Thymus (tissue), 11 donors: Measurements from ENCODE around the gene CDH1. TPM values are rescaled to one million over a fixed set of nuclear protein-coding genes. Genes with fewer than 3 reads are reported as not detected.
A peak's percentile ranks its signal among the peaks of the same experiment; 100 is the strongest.

Experiments used
- DNase-seq, 9 donors: peaks; one replicate each; pipeline ENCODE4 v3.0.0-alpha.2; 2013; ENCODE audit warnings: low spot score in 9 of 9, low read depth in 6 of 9, missing footprints in 1 of 9
- H3K27ac ChIP-seq, 2 donors: one replicate each; pipeline ENCODE4 v1.5.1; 2013; ENCODE audit warnings: control low read depth in 1 of 2, low read depth in 1 of 2, low read length in 1 of 2, mild to moderate bottlenecking in 1 of 2, moderate library complexity in 1 of 2
- H3K27me3 ChIP-seq, 2 donors: one replicate each; pipeline ENCODE4 v1.5.1; 2013; ENCODE audit warnings: low read length in 1 of 2; ENCODE audit not compliant: control insufficient read depth in 2 of 2, insufficient read depth in 1 of 2
- H3K36me3 ChIP-seq, 2 donors: one replicate each; pipeline ENCODE4 v1.5.1; 2013; ENCODE audit warnings: low read length in 1 of 2, mild to moderate bottlenecking in 1 of 2, moderate library complexity in 1 of 2; ENCODE audit not compliant: control insufficient read depth in 2 of 2, insufficient read depth in 2 of 2
- H3K4me1 ChIP-seq, 2 donors: one replicate each; pipeline ENCODE4 v1.5.1; 2013; ENCODE audit warnings: low read length in 2 of 2; ENCODE audit not compliant: control insufficient read depth in 2 of 2, insufficient read depth in 2 of 2
- H3K4me3 ChIP-seq, 2 donors: one replicate each; pipeline ENCODE4 v1.5.1; 2013; ENCODE audit warnings: low read length in 2 of 2, control low read depth in 1 of 2, mild to moderate bottlenecking in 1 of 2
- H3K9me3 ChIP-seq, 2 donors: one replicate each; pipeline ENCODE4 v1.5.1; 2013; ENCODE audit warnings: low read length in 1 of 2, mild to moderate bottlenecking in 1 of 2; ENCODE audit not compliant: control insufficient read depth in 2 of 2, insufficient read depth in 1 of 2
- WGBS: extraction: QIAGEN DNeasy Blood & Tissue Kit; methylation state at CpG from one replicate; pipeline ENCODE4 v1.1.7; 2013; 5-methylcytosine and 5-hydroxymethylcytosine counted together
- polyA plus RNA-seq: library from polyadenylated mRNA; stranded (reverse); fragments of 200-250 nt; gene quantifications from one replicate; pipeline ENCODE4 v1.2.3, GENCODE V29; 2013
- total RNA-seq: library from RNA; stranded (reverse); fragments of 120-200 nt; gene quantifications from one replicate; pipeline ENCODE4 v1.2.4, GENCODE V29; 2013
- donor health status: healthy.

The CDH1 gene
- total and polyA plus RNA-seq, 2 donors, result 30.9 to 70.4 TPM

DNA sequence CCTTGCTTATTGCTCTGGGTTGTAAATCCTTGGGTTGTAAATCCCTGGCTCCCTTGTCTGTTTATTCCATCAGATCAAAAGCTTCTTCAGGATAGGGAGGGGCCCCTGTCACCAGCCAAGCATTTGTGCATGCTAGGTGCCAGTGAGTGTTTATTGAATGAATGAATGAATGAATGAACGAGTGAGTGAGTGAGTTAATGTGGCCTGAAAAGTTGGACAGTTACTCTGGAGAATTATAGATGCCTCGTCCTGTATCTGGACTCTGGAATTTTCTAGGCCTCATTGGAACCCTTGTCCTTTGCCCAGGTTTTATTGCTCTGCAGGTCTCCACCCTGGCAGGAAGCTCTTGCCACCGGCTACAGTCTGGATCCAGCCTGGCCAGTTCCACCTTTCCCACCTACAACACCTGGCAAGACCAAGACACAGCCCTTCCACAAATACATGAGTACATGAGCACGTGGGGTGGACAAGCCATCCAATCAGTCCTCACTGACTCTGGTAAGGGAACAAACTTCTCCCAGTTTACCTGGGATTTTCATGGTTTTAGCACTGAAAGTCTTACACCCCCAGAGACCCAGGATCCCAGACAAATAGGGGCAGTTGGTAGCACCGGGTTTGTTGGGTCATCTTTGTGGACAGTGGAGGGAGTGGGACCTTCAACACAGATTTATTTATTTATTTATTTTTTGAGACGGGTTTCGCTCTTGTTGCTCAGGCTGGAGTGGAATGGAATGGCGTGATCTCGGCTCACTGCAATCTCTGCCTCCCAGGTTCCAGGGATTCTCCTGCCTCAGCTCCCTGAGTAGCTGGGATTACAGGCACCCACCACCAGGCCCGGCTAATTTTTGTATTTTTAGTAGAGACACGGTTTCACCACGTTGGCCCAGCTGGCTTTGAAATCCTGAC is 14.7 kb upstream of the CDH1 start:
- no peaks in the 10 kb centered on the region for H3K9me3 ChIP-seq
- H3K4me1 ChIP-seq, result no peaks in the 10 kb centered on the region
- H3K4me3 ChIP-seq, result no peak overlapping the region
- 91% methylated on average over 12 of the region's 12 CpGs for WGBS
- H3K36me3 ChIP-seq, result no peaks in the 10 kb centered on the region
- DNase-seq, result no peak
- no peak overlapping the region for H3K27ac ChIP-seq
- H3K27me3 ChIP-seq, result no peaks in the 10 kb centered on the region

DNA sequence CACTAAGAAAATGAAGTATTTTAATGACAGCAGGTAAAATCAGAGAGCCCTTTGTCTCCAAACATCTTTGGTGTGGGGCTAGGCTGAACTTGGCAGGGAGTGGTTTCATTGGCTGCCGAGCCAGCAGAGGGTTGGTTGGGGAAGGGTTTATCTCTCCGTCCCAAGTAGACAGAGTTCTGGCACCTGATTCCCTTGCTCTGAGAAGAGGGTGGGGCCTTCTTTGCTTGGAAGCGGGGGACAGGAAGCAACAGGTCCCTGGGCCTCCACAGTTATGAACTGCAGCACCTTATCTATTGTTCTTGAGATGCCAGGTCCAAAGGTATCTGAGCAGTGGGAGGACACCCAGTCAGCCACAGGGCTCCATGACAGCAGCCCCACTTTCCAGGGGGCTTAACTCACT is 12.3 kb upstream of the CDH1 start:
- Histone ChIP-seq H3K36me3 (no peaks in the 10 kb centered on the region), H3K4me3 (no peak overlapping the region), H3K4me1 (no peaks in the 10 kb centered on the region), H3K27me3 (no peaks in the 10 kb centered on the region), H3K9me3 (no peaks in the 10 kb centered on the region), H3K27ac (no peak overlapping the region)
- 83% methylated on average over 3 of the region's 3 CpGs for WGBS
- no peak for DNase-seq

DNA sequence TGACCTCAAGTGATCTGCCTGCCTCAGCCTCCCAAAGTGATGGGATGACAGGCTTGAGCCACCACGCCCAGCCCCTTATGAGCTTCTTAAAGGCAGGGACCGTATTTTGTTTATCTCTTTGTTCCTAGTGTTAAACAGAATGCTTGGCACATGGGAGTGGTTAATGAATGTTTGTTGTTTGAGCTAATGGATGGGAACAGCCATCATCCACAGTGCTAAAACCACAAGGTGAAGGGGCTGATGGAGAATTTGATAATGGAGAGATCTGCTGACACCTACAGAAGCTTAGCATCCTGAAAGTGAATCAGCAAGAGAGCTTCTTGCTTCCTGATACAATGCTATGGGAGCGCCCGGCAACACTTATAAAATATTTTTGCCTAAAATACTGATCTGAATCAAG is 8.6 kb upstream of the CDH1 start:
- 95% methylated on average over 4 of the region's 4 CpGs for WGBS
- Histone ChIP-seq H3K27ac (no peak overlapping the region), H3K4me3 (no peak overlapping the region), H3K27me3 (peaks cover 0 to 7% of the 10 kb centered on the region in 2 donors), H3K9me3 (no peaks in the 10 kb centered on the region), H3K4me1 (no peaks in the 10 kb centered on the region), H3K36me3 (no peaks in the 10 kb centered on the region)
- no peak for DNase-seq

DNA sequence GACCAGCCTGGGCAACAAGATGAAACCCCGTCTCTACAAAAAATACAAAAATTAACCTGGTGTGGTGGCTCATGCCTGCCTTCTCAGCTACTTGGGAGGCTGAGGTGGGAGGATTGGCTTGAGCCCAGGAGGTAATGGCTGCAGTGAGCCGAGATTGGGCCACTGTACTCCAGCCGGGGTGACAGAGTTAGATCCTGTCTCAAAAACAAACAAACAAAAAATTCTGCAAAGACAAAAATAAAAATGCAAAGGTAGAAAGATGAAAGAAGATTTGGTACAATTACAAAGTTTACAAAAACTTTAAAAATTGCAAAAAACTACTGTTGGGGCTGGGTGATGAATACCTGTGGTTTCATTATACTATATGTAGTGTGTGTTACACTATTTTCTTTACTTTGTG is 5.5 kb upstream of the CDH1 start:
- 63% methylated on average over 3 of the region's 3 CpGs for WGBS
- Histone ChIP-seq H3K9me3 (peaks cover 0 to 3% of the 10 kb centered on the region in 2 donors), H3K27me3 (peaks cover 4 to 30% of the 10 kb centered on the region in 2 donors), H3K27ac (no peak overlapping the region), H3K4me3 (no peak overlapping the region), H3K4me1 (no peaks in the 10 kb centered on the region), H3K36me3 (no peaks in the 10 kb centered on the region)
- DNase-seq, result no peak

DNA sequence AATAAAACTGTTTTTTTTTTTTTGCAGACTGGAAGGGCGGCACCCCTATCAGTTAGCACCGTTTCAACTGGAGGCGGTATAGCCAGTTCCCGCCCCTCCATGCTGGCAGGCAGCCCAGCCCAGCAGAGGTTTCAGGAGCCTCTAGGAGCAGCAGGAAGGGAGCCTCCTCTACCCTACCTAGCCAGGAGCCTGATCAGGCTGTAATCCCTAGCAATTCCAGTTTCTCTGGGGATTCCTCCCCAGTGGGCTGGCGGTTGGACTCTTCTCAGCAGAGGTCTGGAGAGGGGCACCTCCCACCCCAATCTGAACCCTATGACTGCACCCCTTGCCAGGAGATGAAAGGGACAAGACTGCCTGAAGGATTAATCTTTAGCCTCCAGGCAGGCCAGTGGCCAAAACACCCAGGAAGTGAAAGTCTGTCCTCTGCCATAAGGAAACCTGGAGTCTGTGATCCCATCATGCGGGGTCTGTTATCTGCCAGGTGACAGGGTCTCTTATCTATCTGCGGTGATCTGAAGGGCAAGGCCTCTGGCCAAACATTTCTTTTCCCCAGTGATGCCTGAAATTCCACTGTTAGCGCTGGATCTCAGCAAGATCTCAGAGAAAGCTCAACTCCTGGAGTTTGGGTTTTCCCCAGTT is 4.9 kb upstream of the CDH1 start:
- Histone ChIP-seq H3K27me3 (peaks cover 9 to 35% of the 10 kb centered on the region in 2 donors), H3K9me3 (peaks cover 2 to 7% of the 10 kb centered on the region in 2 donors), H3K36me3 (no peaks in the 10 kb centered on the region), H3K27ac (peak overlapping the region in 1 of 2 donors; percentile 26), H3K4me3 (no peak overlapping the region), H3K4me1 (peaks cover under 1 to 4% of the 10 kb centered on the region in 2 donors)
- DNase-seq, result no peak
- 79% methylated on average over 8 of the region's 8 CpGs for WGBS

DNA sequence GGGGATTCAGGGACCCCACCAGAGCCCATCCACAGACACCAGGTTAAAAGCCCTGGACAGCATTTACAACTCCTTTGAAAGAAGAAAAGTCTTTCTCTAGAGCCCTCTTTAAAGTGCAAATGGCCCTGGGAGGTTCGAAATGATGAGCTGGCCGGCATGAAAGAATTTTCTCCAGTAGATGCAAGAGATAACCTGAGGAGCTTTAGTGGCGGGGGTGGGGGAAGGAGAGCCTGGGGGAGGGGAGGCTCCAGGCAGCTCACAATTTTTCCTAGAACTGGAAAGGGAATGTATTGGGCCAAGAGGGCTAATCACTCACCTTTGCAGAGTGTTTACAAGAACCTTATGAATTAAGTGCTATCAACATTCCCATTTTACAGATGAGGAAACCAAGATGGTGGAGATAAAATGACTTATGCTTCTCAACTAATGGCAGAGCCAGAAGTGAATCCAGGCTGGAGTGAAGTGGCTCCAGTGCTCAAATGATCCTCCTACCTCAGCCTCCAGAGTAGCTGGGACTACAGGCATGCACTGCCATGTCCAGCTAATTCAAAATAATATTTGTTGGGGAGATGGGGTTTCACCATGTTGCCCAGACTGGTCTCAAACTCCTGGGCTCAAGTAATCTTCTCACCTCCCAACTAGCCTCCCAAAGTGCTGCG is 4.2 kb upstream of the CDH1 start:
- DNase-seq, result no peak
- Histone ChIP-seq H3K36me3 (no peaks in the 10 kb centered on the region), H3K9me3 (peaks cover 2 to 7% of the 10 kb centered on the region in 2 donors), H3K4me1 (peaks cover 4 to 6% of the 10 kb centered on the region in 2 donors), H3K27ac (peak overlapping the region in 1 of 2 donors; percentile 26), H3K27me3 (peaks cover 15 to 43% of the 10 kb centered on the region in 2 donors), H3K4me3 (no peak overlapping the region)
- 94% methylated on average over 4 of the region's 4 CpGs for WGBS

DNA sequence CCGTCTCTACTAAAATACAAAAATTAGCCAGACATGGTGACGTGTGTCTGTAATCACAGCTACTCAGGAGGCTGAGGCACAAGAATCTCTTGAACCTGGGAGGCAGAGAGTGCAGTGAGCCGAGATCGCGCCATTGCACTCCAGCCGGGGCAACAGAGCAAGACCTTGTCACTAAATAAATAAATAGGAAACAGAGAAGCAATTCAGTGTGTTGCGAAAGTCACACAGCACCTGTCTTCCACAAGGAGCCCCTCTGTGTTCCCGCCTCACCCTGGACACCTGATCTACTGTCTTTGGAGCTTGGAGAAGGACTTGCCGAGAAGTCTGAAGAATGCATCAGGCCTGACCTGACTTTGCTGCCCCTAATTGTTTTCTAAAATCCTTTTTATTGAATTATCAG is 3.5 kb upstream of the CDH1 start:
- WGBS, result 98% methylated on average over 9 of the region's 9 CpGs
- no peak overlapping the region for H3K27ac ChIP-seq
- no peaks in the 10 kb centered on the region for H3K36me3 ChIP-seq
- no peak for DNase-seq
- H3K9me3 ChIP-seq, result peaks cover 2 to 7% of the 10 kb centered on the region in 2 donors
- H3K4me3 ChIP-seq, result no peak overlapping the region
- peaks cover 4 to 9% of the 10 kb centered on the region in 2 donors for H3K4me1 ChIP-seq
- peaks cover 22 to 50% of the 10 kb centered on the region in 2 donors for H3K27me3 ChIP-seq

DNA sequence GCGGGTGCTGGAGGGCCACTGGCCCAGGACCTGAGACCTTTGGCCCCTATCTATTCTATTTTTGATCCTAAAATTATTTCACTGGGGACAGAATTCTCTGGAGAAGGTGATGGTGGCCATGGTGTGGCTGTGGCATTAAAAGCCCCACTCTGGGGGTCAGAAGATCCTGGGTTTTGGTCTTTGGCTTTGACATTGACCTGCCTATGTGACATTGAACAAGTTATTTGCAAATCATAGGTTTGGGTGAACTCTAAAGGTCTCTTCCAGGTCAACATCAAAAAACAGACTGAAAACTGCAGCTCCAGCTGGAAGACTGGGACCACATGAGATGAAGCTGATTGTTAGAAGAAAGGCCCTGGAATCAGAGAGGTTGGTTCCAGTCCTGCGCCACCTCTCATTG is 2.3 kb upstream of the CDH1 start:
- Histone ChIP-seq H3K9me3 (peaks cover 2 to 7% of the 10 kb centered on the region in 2 donors), H3K4me1 (peaks cover 4 to 11% of the 10 kb centered on the region in 2 donors), H3K27me3 (peaks cover 23 to 54% of the 10 kb centered on the region in 2 donors), H3K36me3 (no peaks in the 10 kb centered on the region), H3K4me3 (no peak overlapping the region), H3K27ac (no peak overlapping the region)
- DNase-seq, result no peak
- 95% methylated on average over 2 of the region's 2 CpGs for WGBS

DNA sequence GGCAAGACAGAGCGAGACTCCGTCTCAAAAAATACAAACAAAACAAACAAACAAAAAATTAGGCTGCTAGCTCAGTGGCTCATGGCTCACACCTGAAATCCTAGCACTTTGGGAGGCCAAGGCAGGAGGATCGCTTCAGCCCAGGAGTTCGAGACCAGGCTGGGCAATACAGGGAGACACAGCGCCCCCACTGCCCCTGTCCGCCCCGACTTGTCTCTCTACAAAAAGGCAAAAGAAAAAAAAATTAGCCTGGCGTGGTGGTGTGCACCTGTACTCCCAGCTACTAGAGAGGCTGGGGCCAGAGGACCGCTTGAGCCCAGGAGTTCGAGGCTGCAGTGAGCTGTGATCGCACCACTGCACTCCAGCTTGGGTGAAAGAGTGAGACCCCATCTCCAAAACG is 531 bp upstream of the CDH1 start:
- no peak overlapping the region for H3K4me3 ChIP-seq
- H3K9me3 ChIP-seq, result peaks cover 2 to 7% of the 10 kb centered on the region in 2 donors
- H3K27ac ChIP-seq, result no peak overlapping the region
- H3K4me1 ChIP-seq, result peaks cover 8 to 29% of the 10 kb centered on the region in 2 donors
- H3K27me3 ChIP-seq, result peaks cover 23 to 54% of the 10 kb centered on the region in 2 donors
- no peaks in the 10 kb centered on the region for H3K36me3 ChIP-seq
- no peak for DNase-seq
- WGBS, result 91% methylated on average over 12 of the region's 12 CpGs
